ENCODE results near the gene F13B.
"Not testable (repeated sequence)": the region's sequence is repeated elsewhere in the genome, so short reads cannot be mapped to it uniquely, and the experiment has no call there.

Gene F13B

GRCh38 chr1:197042676-197043341 is 24.3 kb downstream of the F13B start:
- H3K4me3 ChIP-seq (ENCODE audit: low read length), result no peak overlapping the region
- no peak for DNase-seq (ENCODE audit: low read depth)
- TF ChIP-seq CTCF (conservative IDR thresholded peaks at IDR 0.05; ENCODE audit: low read depth, low read length), result no peak

GRCh38 chr1:197041486-197042353 is 25.3 kb downstream of the F13B start:
- no peak overlapping the region for H3K4me3 ChIP-seq (ENCODE audit: low read length)
- no peak for TF ChIP-seq CTCF (conservative IDR thresholded peaks at IDR 0.05; ENCODE audit: low read depth, low read length)
- no peak for DNase-seq (ENCODE audit: low read depth)

- no peak for DNase-seq (ENCODE audit: low read depth)
- no peak for TF ChIP-seq CTCF (conservative IDR thresholded peaks at IDR 0.05; ENCODE audit: low read depth, low read length)
- H3K4me3 ChIP-seq (ENCODE audit: low read length), result no peak overlapping the region
Observed at GRCh38 chr1:197036861-197037260, 30.2 kb downstream of the F13B start.

GRCh38 chr1:197034631-197035339 is 32.3 kb downstream of the F13B start:
- DNase-seq (ENCODE audit: low read depth), result not testable (repeated sequence)

GRCh38 chr1:197029749-197030148 is 37.3 kb downstream of the F13B start:
- DNase-seq (ENCODE audit: low read depth), result no peak
- H3K4me3 ChIP-seq (ENCODE audit: low read length), result no peak overlapping the region
- no peak for TF ChIP-seq CTCF (conservative IDR thresholded peaks at IDR 0.05; ENCODE audit: low read depth, low read length)

More at GRCh38 chr1:197034631-197035339, 32.3 kb downstream of the F13B start:
- H3K4me3 ChIP-seq (ENCODE audit: low read length), result not testable (repeated sequence)

- no peak for TF ChIP-seq CTCF (conservative IDR thresholded peaks at IDR 0.05; ENCODE audit: low read depth, low read length)
- DNase-seq (ENCODE audit: low read depth), result no peak
- no peak overlapping the region for H3K4me3 ChIP-seq (ENCODE audit: low read length)
Observed at GRCh38 chr1:197027359-197027758, 39.7 kb downstream of the F13B start.

GRCh38 chr1:197024460-197024859 is 42.6 kb downstream of the F13B start:
- no peak overlapping the region for H3K4me3 ChIP-seq (ENCODE audit: low read length)
- TF ChIP-seq CTCF (conservative IDR thresholded peaks at IDR 0.05; ENCODE audit: low read depth, low read length), result no peak
- no peak for DNase-seq (ENCODE audit: low read depth)
